ENCODE data around the gene KCNA10. TPM values are rescaled to one million over a fixed set of nuclear protein-coding genes. Genes with fewer than 3 reads are reported as not detected.

The KCNA10 gene
- total and polyA plus RNA-seq, 2 donors (not counting 3 experiments of a cell fraction or from before 2014, with no cell fraction given): not detected

GRCh38 chr1:110474444-110474843, 44.5 kb downstream of the KCNA10 start:
- Histone ChIP-seq H3K79me2 (ENCODE audit: control insufficient read depth, insufficient read depth, low read length) (no peaks in the 10 kb centered on the region), H3K27ac (ENCODE audit: insufficient read depth, low read depth, low read length) (no peak overlapping the region), H3K9me3 (replicated peaks; ENCODE audit: control insufficient read depth, insufficient read depth, low read length) (no peaks in the 10 kb centered on the region), H2AFZ (ENCODE audit: low read depth, low read length) (no peak overlapping the region), H3K9me1 (replicated peaks; ENCODE audit: control insufficient read depth, extremely low read depth, insufficient read depth, low read length) (no peaks in the 10 kb centered on the region), H3K9ac (replicated peaks; ENCODE audit: extremely low read depth, insufficient read depth, low read length) (no peak overlapping the region), H3K27me3 (ENCODE audit: control insufficient read depth in 2 of 2, insufficient read depth in 2 of 2, low read length in 2 of 2) (peaks cover 0 to 3% of the 10 kb centered on the region in 2 experiments), H3K4me3 (replicated peaks in 1 of 3; ENCODE audit: insufficient read depth in 1 of 3, low read depth in 1 of 3, low read length in 3 of 3) (no peak overlapping the region), H3K4me2 (ENCODE audit: insufficient read depth, low read length) (no peak overlapping the region), H4K20me1 (replicated peaks; ENCODE audit: control insufficient read depth, extremely low read depth, insufficient read depth, low read length) (no peaks in the 10 kb centered on the region), H3K4me1 (ENCODE audit: control insufficient read depth, extremely low read depth, insufficient read depth, low read length) (peaks cover 13% of the 10 kb centered on the region), H3K36me3 (ENCODE audit: control insufficient read depth in 2 of 2, extremely low read depth in 1 of 2, insufficient read depth in 2 of 2, low read length in 2 of 2) (no peaks in the 10 kb centered on the region)
- no TSS peak for BruUV-seq (replicated peaks)
- DNase-seq (ENCODE audit: low read depth, low spot score): no peak
- CTCF ChIA-PET: interaction anchor here (2.2 to 4.7 kb wide), 3 partner anchors 14 to 267 kb away, joined by 10 to 44 read pairs (median 17); no protein-coding TSS in a partner anchor
- POLR2A ChIA-PET: no interaction called here
- no peak for TF ChIP-seq MYC (IDR thresholded peaks at IDR 0.05; ENCODE audit: low read depth, low read length)
- no peak for TF ChIP-seq POLR2AphosphoS5 (IDR thresholded peaks at IDR 0.05; ENCODE audit: insufficient read depth, low read depth, low read length)
- TF ChIP-seq MAX (IDR thresholded peaks at IDR 0.05; ENCODE audit: insufficient read depth, insufficient read length): no peak
- no peak for TF ChIP-seq EZH2 (IDR thresholded peaks at IDR 0.05; ENCODE audit: borderline replicate concordance, low read depth, low read length, severe bottlenecking)
- TF ChIP-seq, protein P1, sequence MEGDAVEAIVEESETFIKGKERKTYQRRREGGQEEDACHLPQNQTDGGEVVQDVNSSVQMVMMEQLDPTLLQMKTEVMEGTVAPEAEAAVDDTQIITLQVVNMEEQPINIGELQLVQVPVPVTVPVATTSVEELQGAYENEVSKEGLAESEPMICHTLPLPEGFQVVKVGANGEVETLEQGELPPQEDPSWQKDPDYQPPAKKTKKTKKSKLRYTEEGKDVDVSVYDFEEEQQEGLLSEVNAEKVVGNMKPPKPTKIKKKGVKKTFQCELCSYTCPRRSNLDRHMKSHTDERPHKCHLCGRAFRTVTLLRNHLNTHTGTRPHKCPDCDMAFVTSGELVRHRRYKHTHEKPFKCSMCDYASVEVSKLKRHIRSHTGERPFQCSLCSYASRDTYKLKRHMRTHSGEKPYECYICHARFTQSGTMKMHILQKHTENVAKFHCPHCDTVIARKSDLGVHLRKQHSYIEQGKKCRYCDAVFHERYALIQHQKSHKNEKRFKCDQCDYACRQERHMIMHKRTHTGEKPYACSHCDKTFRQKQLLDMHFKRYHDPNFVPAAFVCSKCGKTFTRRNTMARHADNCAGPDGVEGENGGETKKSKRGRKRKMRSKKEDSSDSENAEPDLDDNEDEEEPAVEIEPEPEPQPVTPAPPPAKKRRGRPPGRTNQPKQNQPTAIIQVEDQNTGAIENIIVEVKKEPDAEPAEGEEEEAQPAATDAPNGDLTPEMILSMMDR (IDR thresholded peaks at IDR 0.05; ENCODE audit: extremely low read depth in 1 of 2, insufficient read depth in 1 of 2, low read depth in 1 of 2, low read length in 2 of 2): no peak
- TF ChIP-seq JUN (IDR thresholded peaks at IDR 0.05; ENCODE audit: borderline replicate concordance, insufficient read depth, insufficient read length, low read depth): no peak
- dilution Hi-C loops (cut with MboI; ENCODE audit: extremely low pct_ligation_motif_present, low sequenced_read_pairs) (no loop called here), intact Hi-C loops (cut with micrococcal nuclease) (no loop called here)
- FAIRE-seq: no peak
